ENCODE data around the gene TRMT1. TPM values are rescaled to one million over a fixed set of nuclear protein-coding genes. Genes with fewer than 3 reads are reported as not detected.

Gene TRMT1
- total and polyA plus RNA-seq, 2 of the 8 experiments (the other 6 are each of a cell fraction or from before 2014, with no cell fraction given), result 77.4 to 99.3 TPM

DNA sequence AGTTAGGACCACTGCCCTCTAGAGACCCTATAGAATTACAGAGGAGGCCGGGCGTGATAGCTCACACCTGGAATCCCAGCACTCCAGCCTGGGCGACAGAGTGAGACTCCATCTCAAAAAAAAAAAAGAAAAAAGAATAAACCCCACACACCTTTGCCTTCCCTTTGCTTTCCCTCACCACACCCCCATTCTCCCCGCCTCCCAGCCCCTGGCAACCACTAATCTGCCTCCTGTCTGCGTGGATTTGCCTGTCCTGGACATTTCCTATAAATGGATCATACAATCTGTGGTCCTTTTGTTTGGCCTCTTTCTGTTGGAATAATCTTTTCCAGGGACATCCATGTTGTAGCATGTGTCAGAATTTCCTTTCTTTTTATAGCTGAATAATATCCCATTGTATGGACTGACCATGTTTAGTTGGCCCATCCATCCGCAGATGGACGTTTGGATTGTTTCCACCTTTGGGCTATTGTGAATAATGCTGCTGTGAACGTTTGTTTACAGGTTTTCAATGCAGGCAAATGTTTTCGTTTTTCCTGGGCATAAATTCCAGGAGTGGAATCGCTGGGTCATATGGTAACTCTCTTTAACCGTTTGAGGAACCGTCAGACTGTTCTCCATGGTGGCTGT lies 16.8 kb upstream of the TRMT1 start (continued):
- TF ChIP-seq, protein P1, sequence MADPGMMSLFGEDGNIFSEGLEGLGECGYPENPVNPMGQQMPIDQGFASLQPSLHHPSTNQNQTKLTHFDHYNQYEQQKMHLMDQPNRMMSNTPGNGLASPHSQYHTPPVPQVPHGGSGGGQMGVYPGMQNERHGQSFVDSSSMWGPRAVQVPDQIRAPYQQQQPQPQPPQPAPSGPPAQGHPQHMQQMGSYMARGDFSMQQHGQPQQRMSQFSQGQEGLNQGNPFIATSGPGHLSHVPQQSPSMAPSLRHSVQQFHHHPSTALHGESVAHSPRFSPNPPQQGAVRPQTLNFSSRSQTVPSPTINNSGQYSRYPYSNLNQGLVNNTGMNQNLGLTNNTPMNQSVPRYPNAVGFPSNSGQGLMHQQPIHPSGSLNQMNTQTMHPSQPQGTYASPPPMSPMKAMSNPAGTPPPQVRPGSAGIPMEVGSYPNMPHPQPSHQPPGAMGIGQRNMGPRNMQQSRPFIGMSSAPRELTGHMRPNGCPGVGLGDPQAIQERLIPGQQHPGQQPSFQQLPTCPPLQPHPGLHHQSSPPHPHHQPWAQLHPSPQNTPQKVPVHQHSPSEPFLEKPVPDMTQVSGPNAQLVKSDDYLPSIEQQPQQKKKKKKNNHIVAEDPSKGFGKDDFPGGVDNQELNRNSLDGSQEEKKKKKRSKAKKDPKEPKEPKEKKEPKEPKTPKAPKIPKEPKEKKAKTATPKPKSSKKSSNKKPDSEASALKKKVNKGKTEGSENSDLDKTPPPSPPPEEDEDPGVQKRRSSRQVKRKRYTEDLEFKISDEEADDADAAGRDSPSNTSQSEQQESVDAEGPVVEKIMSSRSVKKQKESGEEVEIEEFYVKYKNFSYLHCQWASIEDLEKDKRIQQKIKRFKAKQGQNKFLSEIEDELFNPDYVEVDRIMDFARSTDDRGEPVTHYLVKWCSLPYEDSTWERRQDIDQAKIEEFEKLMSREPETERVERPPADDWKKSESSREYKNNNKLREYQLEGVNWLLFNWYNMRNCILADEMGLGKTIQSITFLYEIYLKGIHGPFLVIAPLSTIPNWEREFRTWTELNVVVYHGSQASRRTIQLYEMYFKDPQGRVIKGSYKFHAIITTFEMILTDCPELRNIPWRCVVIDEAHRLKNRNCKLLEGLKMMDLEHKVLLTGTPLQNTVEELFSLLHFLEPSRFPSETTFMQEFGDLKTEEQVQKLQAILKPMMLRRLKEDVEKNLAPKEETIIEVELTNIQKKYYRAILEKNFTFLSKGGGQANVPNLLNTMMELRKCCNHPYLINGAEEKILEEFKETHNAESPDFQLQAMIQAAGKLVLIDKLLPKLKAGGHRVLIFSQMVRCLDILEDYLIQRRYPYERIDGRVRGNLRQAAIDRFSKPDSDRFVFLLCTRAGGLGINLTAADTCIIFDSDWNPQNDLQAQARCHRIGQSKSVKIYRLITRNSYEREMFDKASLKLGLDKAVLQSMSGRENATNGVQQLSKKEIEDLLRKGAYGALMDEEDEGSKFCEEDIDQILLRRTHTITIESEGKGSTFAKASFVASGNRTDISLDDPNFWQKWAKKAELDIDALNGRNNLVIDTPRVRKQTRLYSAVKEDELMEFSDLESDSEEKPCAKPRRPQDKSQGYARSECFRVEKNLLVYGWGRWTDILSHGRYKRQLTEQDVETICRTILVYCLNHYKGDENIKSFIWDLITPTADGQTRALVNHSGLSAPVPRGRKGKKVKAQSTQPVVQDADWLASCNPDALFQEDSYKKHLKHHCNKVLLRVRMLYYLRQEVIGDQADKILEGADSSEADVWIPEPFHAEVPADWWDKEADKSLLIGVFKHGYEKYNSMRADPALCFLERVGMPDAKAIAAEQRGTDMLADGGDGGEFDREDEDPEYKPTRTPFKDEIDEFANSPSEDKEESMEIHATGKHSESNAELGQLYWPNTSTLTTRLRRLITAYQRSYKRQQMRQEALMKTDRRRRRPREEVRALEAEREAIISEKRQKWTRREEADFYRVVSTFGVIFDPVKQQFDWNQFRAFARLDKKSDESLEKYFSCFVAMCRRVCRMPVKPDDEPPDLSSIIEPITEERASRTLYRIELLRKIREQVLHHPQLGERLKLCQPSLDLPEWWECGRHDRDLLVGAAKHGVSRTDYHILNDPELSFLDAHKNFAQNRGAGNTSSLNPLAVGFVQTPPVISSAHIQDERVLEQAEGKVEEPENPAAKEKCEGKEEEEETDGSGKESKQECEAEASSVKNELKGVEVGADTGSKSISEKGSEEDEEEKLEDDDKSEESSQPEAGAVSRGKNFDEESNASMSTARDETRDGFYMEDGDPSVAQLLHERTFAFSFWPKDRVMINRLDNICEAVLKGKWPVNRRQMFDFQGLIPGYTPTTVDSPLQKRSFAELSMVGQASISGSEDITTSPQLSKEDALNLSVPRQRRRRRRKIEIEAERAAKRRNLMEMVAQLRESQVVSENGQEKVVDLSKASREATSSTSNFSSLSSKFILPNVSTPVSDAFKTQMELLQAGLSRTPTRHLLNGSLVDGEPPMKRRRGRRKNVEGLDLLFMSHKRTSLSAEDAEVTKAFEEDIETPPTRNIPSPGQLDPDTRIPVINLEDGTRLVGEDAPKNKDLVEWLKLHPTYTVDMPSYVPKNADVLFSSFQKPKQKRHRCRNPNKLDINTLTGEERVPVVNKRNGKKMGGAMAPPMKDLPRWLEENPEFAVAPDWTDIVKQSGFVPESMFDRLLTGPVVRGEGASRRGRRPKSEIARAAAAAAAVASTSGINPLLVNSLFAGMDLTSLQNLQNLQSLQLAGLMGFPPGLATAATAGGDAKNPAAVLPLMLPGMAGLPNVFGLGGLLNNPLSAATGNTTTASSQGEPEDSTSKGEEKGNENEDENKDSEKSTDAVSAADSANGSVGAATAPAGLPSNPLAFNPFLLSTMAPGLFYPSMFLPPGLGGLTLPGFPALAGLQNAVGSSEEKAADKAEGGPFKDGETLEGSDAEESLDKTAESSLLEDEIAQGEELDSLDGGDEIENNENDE (IDR thresholded peaks at IDR 0.05; ENCODE audit: insufficient replicate concordance, low read length), result no peak
- TF ChIP-seq CHD1 (IDR thresholded peaks at IDR 0.05; ENCODE audit: low read depth, low read length), result no peak
- TF ChIP-seq TCF12 (IDR thresholded peaks at IDR 0.05; ENCODE audit: low read depth, low read length), result no peak
- TF ChIP-seq TAF1 (IDR thresholded peaks at IDR 0.05; ENCODE audit: low read depth, low read length), result no peak
- no peak for TF ChIP-seq JUND (IDR thresholded peaks at IDR 0.05; ENCODE audit: low read length)
- no peak for TF ChIP-seq SP2 (IDR thresholded peaks at IDR 0.05; ENCODE audit: low read length)
- TF ChIP-seq RFX5 (IDR thresholded peaks at IDR 0.05; ENCODE audit: borderline replicate concordance, low read depth, low read length), result no peak
- no peak for TF ChIP-seq BCL11A (IDR thresholded peaks at IDR 0.05; ENCODE audit: low read depth in 2 of 2, low read length in 2 of 2)
- no peak for TF ChIP-seq CREB1 (IDR thresholded peaks at IDR 0.05)
- TF ChIP-seq POLR2A (IDR thresholded peaks at IDR 0.05; ENCODE audit: control extremely low read depth in 1 of 2, low read depth in 2 of 2, low read length in 2 of 2), result no peak
- TF ChIP-seq KDM4A (IDR thresholded peaks at IDR 0.05; ENCODE audit: low read depth, low read length, severe bottlenecking), result no peak
- no peak for TF ChIP-seq PHF8 (conservative IDR thresholded peaks at IDR 0.05; ENCODE audit: low read depth, low read length)

Measured in H1 (cell line).